Measurements from ENCODE around the gene PLCXD1. TPM values are rescaled to one million over a fixed set of nuclear protein-coding genes. Genes with fewer than 3 reads are reported as not detected.

The PLCXD1 gene
- total RNA-seq, 4 donors from 2014 or later, result 1.1 to 8.8 (median 6.0) TPM

- no peak for TF ChIP-seq EP300 (IDR thresholded peaks at IDR 0.05)
- TF ChIP-seq CTCF (IDR thresholded peaks at IDR 0.05), result no peak
- TF ChIP-seq POLR2AphosphoS5 (IDR thresholded peaks at IDR 0.05), result no peak
- TF ChIP-seq POLR2A (IDR thresholded peaks at IDR 0.05), result no peak
- no peak overlapping the region for H3K27ac ChIP-seq
- peaks cover 0 to 16% (median 4%) of the 10 kb centered on the region in 3 donors for H3K4me1 ChIP-seq
- ATAC-seq, result no peak
- peaks cover 0 to 47% of the 10 kb centered on the region in 2 donors for H3K36me3 ChIP-seq
- no peaks in the 10 kb centered on the region for H3K9me3 ChIP-seq
- peaks cover 31% of the 10 kb centered on the region for H3K27me3 ChIP-seq
- WGBS, 2 donors (ENCODE audit: low coverage in 1 of 2), result 94% methylated on average over 13 of the region's 53 CpGs; no CpG with 5 or more reads in 1 of the 2 donors
- no peak overlapping the region for H3K4me3 ChIP-seq
Observed at GRCh38 chrX:334331-334891, 53.2 kb downstream of the PLCXD1 start.

GRCh38 chrX:334971-335757 lies 54.0 kb downstream of the PLCXD1 start:
- no peaks in the 10 kb centered on the region for H3K9me3 ChIP-seq
- peaks cover 25% of the 10 kb centered on the region for H3K27me3 ChIP-seq
- H3K27ac ChIP-seq, result no peak overlapping the region
- H3K36me3 ChIP-seq, result peaks cover 0 to 47% of the 10 kb centered on the region in 2 donors
- H3K4me1 ChIP-seq, result peaks cover 0 to 16% (median 4%) of the 10 kb centered on the region in 3 donors
- TF ChIP-seq EP300 (IDR thresholded peaks at IDR 0.05) (no peak), CTCF (IDR thresholded peaks at IDR 0.05) (no peak), POLR2AphosphoS5 (IDR thresholded peaks at IDR 0.05) (no peak), POLR2A (IDR thresholded peaks at IDR 0.05) (no peak)
- H3K4me3 ChIP-seq, result no peak overlapping the region
- no peak for ATAC-seq
- WGBS, 2 donors (ENCODE audit: low coverage in 1 of 2), result 95 to 100% methylated on average over 1 to 13 of the region's 47 CpGs

GRCh38 chrX:335758-336155 lies 54.6 kb downstream of the PLCXD1 start:
- peaks cover 19% of the 10 kb centered on the region for H3K27me3 ChIP-seq
- peaks cover 0 to 12% (median 4%) of the 10 kb centered on the region in 3 donors for H3K4me1 ChIP-seq
- WGBS, 2 donors (ENCODE audit: low coverage in 1 of 2), result 89 to 100% methylated on average over 6 to 7 of the region's 17 CpGs
- peaks cover 0 to 49% of the 10 kb centered on the region in 2 donors for H3K36me3 ChIP-seq
- H3K27ac ChIP-seq, result no peak overlapping the region
- H3K4me3 ChIP-seq, result no peak overlapping the region
- ATAC-seq, result no peak
- H3K9me3 ChIP-seq, result no peaks in the 10 kb centered on the region
- TF ChIP-seq EP300 (IDR thresholded peaks at IDR 0.05) (no peak), POLR2AphosphoS5 (IDR thresholded peaks at IDR 0.05) (no peak), POLR2A (IDR thresholded peaks at IDR 0.05) (no peak), CTCF (IDR thresholded peaks at IDR 0.05) (no peak)

GRCh38 chrX:336227-336626 lies 55.0 kb downstream of the PLCXD1 start:
- peaks cover 0 to 53% of the 10 kb centered on the region in 2 donors for H3K36me3 ChIP-seq
- ATAC-seq, result no peak

More at GRCh38 chrX:336227-336626, 55.0 kb downstream of the PLCXD1 start:
- Histone ChIP-seq H3K27me3 (peaks cover 14% of the 10 kb centered on the region), H3K4me3 (no peak overlapping the region), H3K9me3 (no peaks in the 10 kb centered on the region), H3K4me1 (peaks cover 0 to 7% (median 3%) of the 10 kb centered on the region in 3 donors), H3K27ac (no peak overlapping the region)
- 82 to 93% methylated on average over 4 to 14 of the region's 21 CpGs for WGBS, 2 donors (ENCODE audit: low coverage in 1 of 2)
- no peak for TF ChIP-seq POLR2A (IDR thresholded peaks at IDR 0.05)
- TF ChIP-seq EP300 (IDR thresholded peaks at IDR 0.05), result no peak
- no peak for TF ChIP-seq POLR2AphosphoS5 (IDR thresholded peaks at IDR 0.05)
- TF ChIP-seq CTCF (IDR thresholded peaks at IDR 0.05), result no peak
